ENCODE results near the gene LGMN. TPM values are rescaled to one million over a fixed set of nuclear protein-coding genes. Genes with fewer than 3 reads are reported as not detected.

LGMN gene
- total and polyA plus RNA-seq, 9 of the 15 experiments (the other 6 are each of a cell fraction or from before 2014, with no cell fraction given): 0.05 to 1.4 (median 0.43) TPM; not detected in 2

- Histone ChIP-seq H3K27me3 (ENCODE audit: control insufficient read depth in 2 of 2, insufficient read depth in 2 of 2, low read length in 2 of 2) (peaks cover 0 to 38% of the 10 kb centered on the region in 2 experiments; a peak in 2 of 5 replicates), H3K4me3 (no peak overlapping the region), H3K9me1 (ENCODE audit: control insufficient read depth, insufficient read depth, low read length) (no peaks in the 10 kb centered on the region), H3K27ac (ENCODE audit: extremely low read depth, low read depth, low read length) (no peak overlapping the region), H3K9ac (ENCODE audit: insufficient read depth in 1 of 2, low read depth in 2 of 2, low read length in 2 of 2) (no peak overlapping the region), H3K4me2 (ENCODE audit: insufficient read depth, low read length) (no peak overlapping the region), H3K4me1 (replicated peaks in 1 of 2; ENCODE audit: control insufficient read depth in 2 of 2, insufficient read depth in 2 of 2, low read length in 2 of 2) (peaks cover 0 to 11% of the 10 kb centered on the region in 2 experiments; a peak in 3 of 5 replicates), H3K9me3 (replicated peaks; ENCODE audit: control insufficient read depth, insufficient read depth, low read depth, low read length) (no peaks in the 10 kb centered on the region), H2AFZ (ENCODE audit: low read depth, low read length) (no peak overlapping the region), H3K79me2 (ENCODE audit: control insufficient read depth, insufficient read depth, low read length) (no peaks in the 10 kb centered on the region), H3K36me3 (ENCODE audit: control insufficient read depth, insufficient read depth, low read length) (no peaks in the 10 kb centered on the region), H4K20me1 (replicated peaks; ENCODE audit: control insufficient read depth, insufficient read depth, low read length) (no peaks in the 10 kb centered on the region)
- ATAC-seq: no peak
- no peak for DNase-seq (ENCODE audit: extremely low read depth in 1 of 4, low spot score in 3 of 4)
- no peak for TF ChIP-seq ATF7 (IDR thresholded peaks at IDR 0.05)
- no peak for TF ChIP-seq L3MBTL2 (IDR thresholded peaks at IDR 0.05)
- no peak for TF ChIP-seq ZNF41 (CRISPR knock-in tag; conservative IDR thresholded peaks at IDR 0.05)
- TF ChIP-seq PHB2 (IDR thresholded peaks at IDR 0.05; ENCODE audit: low read depth): no peak
- no peak for TF ChIP-seq ZBTB17 (CRISPR knock-in tag; IDR thresholded peaks at IDR 0.05)
- no peak for TF ChIP-seq DACH1 (IDR thresholded peaks at IDR 0.05; ENCODE audit: partially characterized antibody)
- intact Hi-C loops (cut with micrococcal nuclease) (no loop called here), in situ Hi-C loops (cut with MboI) (no loop called here)
- 12% methylated on average over 13 of the region's 18 CpGs for WGBS (ENCODE audit: insufficient coverage, low coverage, missing lambda C conversion rate)
- no peak for FAIRE-seq
- ChIA-PET CTCF (ENCODE audit: low intra/inter-chr PET ratio) (no interaction called here), POLR2A (no interaction called here)
- BruUV-seq (replicated peaks): no TSS peak
Measured at GRCh38 chr14:92654239-92654901, 94.1 kb downstream of the LGMN start.

Other genes with a start within 250 kb of the LGMN start
- gene RIN3, start 234.8 kb downstream of the LGMN start, total RNA-seq (2014; rRNA removed): not detected in 2 replicates
- gene RIN3, start 234.8 kb downstream of the LGMN start, total RNA-seq (2014; rRNA removed; fragmentation: Illumina TruSeq; extraction: Trizol): not detected in 2 replicates
- 0.07 and 0.34 TPM in 2 replicates for gene RIN3, start 234.8 kb downstream of the LGMN start, total RNA-seq (2015; rRNA removed; fragmentation: Illumina TruSeq; extraction: Trizol)
- 0.38 and 0.49 TPM in 2 replicates for gene RIN3, start 234.8 kb downstream of the LGMN start, total RNA-seq (2021)
- 0.01 and 0.61 TPM in 2 replicates for gene RIN3, start 234.8 kb downstream of the LGMN start, polyA plus RNA-seq (2011; rRNA removed)
- gene RIN3, start 234.8 kb downstream of the LGMN start, polyA plus RNA-seq (2014; fragmentation: Illumina TruSeq; extraction: Trizol): 0.09 and 0.10 TPM in 2 replicates
- not detected for gene RIN3, start 234.8 kb downstream of the LGMN start, polyA plus RNA-seq (2014; fragmentation: Nextera tagmentation; extraction: Ambion mirVana)
- gene RIN3, start 234.8 kb downstream of the LGMN start, polyA plus RNA-seq (2014; rRNA removed): 0.03 TPM in 1 of 2 replicates, not detected in the other
- gene GOLGA5, start 45.7 kb upstream of the LGMN start, total RNA-seq (2014; rRNA removed): 11.6 and 12.0 TPM in 2 replicates
- 16.9 and 19.4 TPM in 2 replicates for gene GOLGA5, start 45.7 kb upstream of the LGMN start, total RNA-seq (2014; rRNA removed; fragmentation: Illumina TruSeq; extraction: Trizol)
- 15.0 and 15.3 TPM in 2 replicates for gene GOLGA5, start 45.7 kb upstream of the LGMN start, total RNA-seq (2015; rRNA removed; fragmentation: Illumina TruSeq; extraction: Trizol)
- 11.1 and 12.0 TPM in 2 replicates for gene GOLGA5, start 45.7 kb upstream of the LGMN start, total RNA-seq (2021)
- gene GOLGA5, start 45.7 kb upstream of the LGMN start, polyA plus RNA-seq (2011; rRNA removed): 19.6 and 21.6 TPM in 2 replicates
- gene GOLGA5, start 45.7 kb upstream of the LGMN start, polyA plus RNA-seq (2014; fragmentation: Illumina TruSeq; extraction: Trizol): 15.5 and 18.9 TPM in 2 replicates
- gene GOLGA5, start 45.7 kb upstream of the LGMN start, polyA plus RNA-seq (2014; fragmentation: Nextera tagmentation; extraction: Ambion mirVana): 1 to 10 TPM; 5.7 to 7.3 TPM
- gene GOLGA5, start 45.7 kb upstream of the LGMN start, polyA plus RNA-seq (2014; rRNA removed): 12.7 and 14.2 TPM in 2 replicates
- not detected in 2 replicates for gene CHGA, start 174.5 kb upstream of the LGMN start, total RNA-seq (2014; rRNA removed)
- gene CHGA, start 174.5 kb upstream of the LGMN start, total RNA-seq (2014; rRNA removed; fragmentation: Illumina TruSeq; extraction: Trizol): not detected in 2 replicates
- gene CHGA, start 174.5 kb upstream of the LGMN start, total RNA-seq (2015; rRNA removed; fragmentation: Illumina TruSeq; extraction: Trizol): not detected in 2 replicates
- gene CHGA, start 174.5 kb upstream of the LGMN start, total RNA-seq (2021): 0.20 TPM in 1 of 2 replicates, not detected in the other
- gene CHGA, start 174.5 kb upstream of the LGMN start, polyA plus RNA-seq (2011; rRNA removed): not detected in 2 replicates
- not detected in 2 replicates for gene CHGA, start 174.5 kb upstream of the LGMN start, polyA plus RNA-seq (2014; fragmentation: Illumina TruSeq; extraction: Trizol)
- not detected for gene CHGA, start 174.5 kb upstream of the LGMN start, polyA plus RNA-seq (2014; fragmentation: Nextera tagmentation; extraction: Ambion mirVana)
- gene CHGA, start 174.5 kb upstream of the LGMN start, polyA plus RNA-seq (2014; rRNA removed): not detected in 2 replicates